ENCODE results near the gene BTNL2.
"Not testable (repeated sequence)": the region's sequence is repeated elsewhere in the genome, so short reads cannot be mapped to it uniquely, and the experiment has no call there.

The BTNL2 gene

GRCh38 chr6:32439139-32439538 is 32.2 kb upstream of the BTNL2 start:
- TF ChIP-seq CTCF (IDR thresholded peaks at IDR 0.05; ENCODE audit: low read depth, low read length), result no peak
- TF ChIP-seq EZH2phosphoT487 (IDR thresholded peaks at IDR 0.05; ENCODE audit: low read depth), result no peak
- Histone ChIP-seq H2AFZ (ENCODE audit: low read depth, low read length) (no peak overlapping the region), H4K20me1 (ENCODE audit: insufficient read depth, low read length) (peaks cover 40% of the 10 kb centered on the region), H3K4me3 (ENCODE audit: low read length) (peak overlapping the region; percentile 100), H3K27me3 (ENCODE audit: low read depth, low read length) (no peaks in the 10 kb centered on the region), H3K27ac (ENCODE audit: low read length) (peak overlapping the region; percentile 97), H3K4me2 (ENCODE audit: low read length) (peak overlapping the region; percentile 71), H3K9me3 (ENCODE audit: insufficient read depth, low read length) (no peaks in the 10 kb centered on the region), H3K36me3 (replicated peaks; ENCODE audit: low read depth, low read length) (peaks cover 42% of the 10 kb centered on the region), H3K4me1 (ENCODE audit: low read length) (peaks cover 56% of the 10 kb centered on the region), H3K9ac (ENCODE audit: low read length) (peak overlapping the region; percentile 100; the same call in 1 of the 2 replicates), H3K79me2 (ENCODE audit: low read length) (peaks cover 50% of the 10 kb centered on the region)

DNA sequence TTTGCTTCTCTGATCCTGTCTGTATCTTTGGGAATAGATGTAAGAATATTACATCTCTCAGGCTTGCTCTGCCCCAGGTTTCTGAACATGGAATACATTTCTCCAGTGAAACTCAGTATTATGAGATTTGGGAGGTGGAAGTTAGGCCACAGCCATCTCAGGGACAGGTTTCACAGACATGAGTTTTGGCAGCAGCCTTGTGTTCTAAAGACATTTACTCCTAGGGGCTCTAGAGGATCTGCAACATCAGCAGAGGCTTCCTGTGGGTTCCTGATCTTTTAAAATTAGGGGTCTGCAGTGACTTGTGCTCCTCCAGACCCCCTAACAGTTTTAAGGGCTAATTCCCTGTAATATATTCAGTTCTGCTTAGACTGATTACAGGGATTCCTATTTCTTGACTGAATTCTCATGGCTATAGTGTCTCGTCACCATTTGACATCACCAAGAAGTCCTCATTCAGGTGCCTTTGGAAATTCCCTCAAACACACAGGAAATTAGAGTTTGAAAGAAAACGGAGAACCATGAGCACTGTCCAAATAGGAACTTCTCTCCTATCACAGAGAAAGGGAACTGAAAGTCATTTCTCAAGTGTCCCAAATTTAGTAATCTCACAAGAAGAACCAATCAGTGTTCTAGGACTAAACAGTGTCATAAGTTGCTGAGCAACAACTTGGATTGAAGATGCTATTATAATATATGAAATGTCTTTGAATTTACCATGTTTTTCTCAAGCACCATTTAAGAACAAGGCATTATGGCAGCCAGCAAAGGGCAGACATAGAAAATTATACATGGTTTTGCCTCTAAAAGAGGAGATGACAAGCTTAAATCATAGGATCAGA is 30.2 kb upstream of the BTNL2 start:
- peak overlapping the region; percentile 67 for H3K4me2 ChIP-seq (ENCODE audit: low read length)
- TF ChIP-seq CTCF (IDR thresholded peaks at IDR 0.05; ENCODE audit: low read depth, low read length), result no peak
- TF ChIP-seq EZH2phosphoT487 (IDR thresholded peaks at IDR 0.05; ENCODE audit: low read depth), result no peak
- H3K9me3 ChIP-seq (ENCODE audit: insufficient read depth, low read length), result no peaks in the 10 kb centered on the region
- H3K27ac ChIP-seq (ENCODE audit: low read length), result peak overlapping the region; percentile 97
- H3K9ac ChIP-seq (ENCODE audit: low read length), result peak overlapping the region; percentile 64
- H3K4me3 ChIP-seq (ENCODE audit: low read length), result peak overlapping the region; percentile 19; the same call in 1 of the 2 replicates
- peaks cover 32% of the 10 kb centered on the region for H3K79me2 ChIP-seq (ENCODE audit: low read length)
- H3K36me3 ChIP-seq (replicated peaks; ENCODE audit: low read depth, low read length), result peaks cover 23% of the 10 kb centered on the region
- no peak overlapping the region for H2AFZ ChIP-seq (ENCODE audit: low read depth, low read length)
- peaks cover 62% of the 10 kb centered on the region for H3K4me1 ChIP-seq (ENCODE audit: low read length)
- peaks cover 20% of the 10 kb centered on the region for H4K20me1 ChIP-seq (ENCODE audit: insufficient read depth, low read length)
- no peaks in the 10 kb centered on the region for H3K27me3 ChIP-seq (ENCODE audit: low read depth, low read length)

- Histone ChIP-seq H3K4me1 (ENCODE audit: low read length) (peaks cover 58% of the 10 kb centered on the region), H3K27me3 (ENCODE audit: low read depth, low read length) (no peaks in the 10 kb centered on the region), H3K4me2 (ENCODE audit: low read length) (peak overlapping the region; percentile 67), H3K9ac (ENCODE audit: low read length) (peak overlapping the region; percentile 62; the same call in 1 of the 2 replicates), H3K9me3 (ENCODE audit: insufficient read depth, low read length) (no peaks in the 10 kb centered on the region), H3K4me3 (ENCODE audit: low read length) (no peak overlapping the region), H4K20me1 (ENCODE audit: insufficient read depth, low read length) (peaks cover 10% of the 10 kb centered on the region), H3K27ac (ENCODE audit: low read length) (peak overlapping the region; percentile 97), H3K79me2 (ENCODE audit: low read length) (peaks cover 21% of the 10 kb centered on the region), H3K36me3 (replicated peaks; ENCODE audit: low read depth, low read length) (peaks cover 12% of the 10 kb centered on the region), H2AFZ (ENCODE audit: low read depth, low read length) (peak overlapping the region; percentile 52)
- no peak for TF ChIP-seq EZH2phosphoT487 (IDR thresholded peaks at IDR 0.05; ENCODE audit: low read depth)
- TF ChIP-seq CTCF (IDR thresholded peaks at IDR 0.05; ENCODE audit: low read depth, low read length), result no peak
These were observed 29.2 kb upstream of the BTNL2 start for GRCh38 chr6:32436186-32436585.

- not testable (repeated sequence) for H3K4me3 ChIP-seq (ENCODE audit: low read length); H3K4me2 ChIP-seq (ENCODE audit: low read length); H3K79me2 ChIP-seq (ENCODE audit: low read length); H3K27me3 ChIP-seq (ENCODE audit: low read depth, low read length); H4K20me1 ChIP-seq (ENCODE audit: insufficient read depth, low read length); H2AFZ ChIP-seq (ENCODE audit: low read depth, low read length); H3K36me3 ChIP-seq (replicated peaks; ENCODE audit: low read depth, low read length); H3K27ac ChIP-seq (ENCODE audit: low read length); H3K9me3 ChIP-seq (ENCODE audit: insufficient read depth, low read length); H3K9ac ChIP-seq (ENCODE audit: low read length)
- H3K4me1 ChIP-seq (ENCODE audit: low read length), result peaks cover 54% of the 10 kb centered on the region
These were observed 27.0 kb upstream of the BTNL2 start for GRCh38 chr6:32433950-32434349.
